ENCODE data around the gene G2E3.
A peak's percentile ranks its signal among the peaks of the same experiment; 100 is the strongest.
"Not testable (repeated sequence)": the region's sequence is repeated elsewhere in the genome, so short reads cannot be mapped to it uniquely, and the experiment has no call there.

G2E3 gene

GRCh38 chr14:30558675-30559555, at the start of gene G2E3:
TSS of gene G2E3 (plus strand) at chr14:30559158. CDS start at chr14:30581080, 21,922 bp downstream.
- DNase-seq = peak; percentile 81 to 90

GRCh38 chr14:30517737-30518136, 41.2 kb upstream of the G2E3 start:
- no peak for DNase-seq

- DNase-seq = no peak
These were observed 39.9 kb upstream of the G2E3 start for GRCh38 chr14:30518867-30519560.

- DNase-seq = no peak
These were observed 39.0 kb upstream of the G2E3 start for GRCh38 chr14:30519961-30520360.

- no peak for DNase-seq
These were observed 38.4 kb upstream of the G2E3 start for GRCh38 chr14:30520536-30520935.

- DNase-seq = peak; percentile 15 to 59
These were observed 36.8 kb upstream of the G2E3 start for GRCh38 chr14:30521899-30522736.

- DNase-seq = no peak
These were observed 33.1 kb upstream of the G2E3 start for GRCh38 chr14:30525833-30526232.

GRCh38 chr14:30527196-30527595, 31.8 kb upstream of the G2E3 start:
- no peak for DNase-seq

GRCh38 chr14:30528119-30528518, 30.8 kb upstream of the G2E3 start:
- no peak for DNase-seq

- no peak for DNase-seq
These were observed 29.9 kb upstream of the G2E3 start for GRCh38 chr14:30528778-30529642.

- no peak for DNase-seq
These were observed 26.7 kb upstream of the G2E3 start for GRCh38 chr14:30532264-30532663.

- DNase-seq = no peak
These were observed 25.8 kb upstream of the G2E3 start for GRCh38 chr14:30533126-30533525.

GRCh38 chr14:30541318-30541717, 17.6 kb upstream of the G2E3 start:
- DNase-seq = no peak

GRCh38 chr14:30546735-30547134, 12.2 kb upstream of the G2E3 start:
- not testable (repeated sequence) for DNase-seq

- no peak for DNase-seq
These were observed 11.4 kb upstream of the G2E3 start for GRCh38 chr14:30547388-30548048.

- no peak for DNase-seq
These were observed 8.6 kb upstream of the G2E3 start for GRCh38 chr14:30550335-30550734.

GRCh38 chr14:30551460-30551859, 7.5 kb upstream of the G2E3 start:
- no peak for DNase-seq

- no peak for DNase-seq
These were observed 5.5 kb upstream of the G2E3 start for GRCh38 chr14:30553311-30553989.

GRCh38 chr14:30558362-30558674, 640 bp upstream of the G2E3 start:
- no peak for DNase-seq

GRCh38 chr14:30559638-30560091, 707 bp downstream of the G2E3 start:
- DNase-seq = peak in 1 of 2 donors; percentile 14

- DNase-seq = no peak
These were observed 1.6 kb downstream of the G2E3 start for GRCh38 chr14:30560581-30560980.
